ENCODE results near the gene SFTA2.
A peak's percentile ranks its signal among the peaks of the same experiment; 100 is the strongest.

Gene SFTA2

GRCh38 chr6:30963641-30964040 is 31.7 kb upstream of the SFTA2 start:
- Histone ChIP-seq H3K4me1 (ENCODE audit: control insufficient read depth, insufficient read depth, low read length) (peaks cover 2% of the 10 kb centered on the region; the same call in 1 of the 2 replicates), H3K36me3 (ENCODE audit: control insufficient read depth in 2 of 2, insufficient read depth in 1 of 2, low read length in 2 of 2) (no peaks in the 10 kb centered on the region), H3K27ac (ENCODE audit: extremely low read depth, low read depth, low read length) (no peak overlapping the region), H3K4me3 (ENCODE audit: low read depth, low read length) (no peak overlapping the region), H3K9me3 (ENCODE audit: control insufficient read depth, insufficient read depth, low read depth, low read length) (no peaks in the 10 kb centered on the region)
- CTCF ChIA-PET = interaction anchor here (0.7 kb wide), 1 partner anchor 40 kb away, joined by 3 read pairs; no protein-coding TSS in a partner anchor
- POLR2A ChIA-PET = no interaction called here
- TF ChIP-seq ZNF433 (tag by site-specific recombination; IDR thresholded peaks at IDR 0.05; ENCODE audit: low read depth) = no peak
- TF ChIP-seq ZNF155 (tag by site-specific recombination; IDR thresholded peaks at IDR 0.05) = no peak
- no peak for TF ChIP-seq ZXDB (tag by site-specific recombination; IDR thresholded peaks at IDR 0.05)
- no peak for TF ChIP-seq ZNF692 (tag by site-specific recombination; IDR thresholded peaks at IDR 0.05)
- TF ChIP-seq ZNF449 (tag by site-specific recombination; IDR thresholded peaks at IDR 0.05) = no peak
- no peak for TF ChIP-seq ZIC2 (tag by site-specific recombination; IDR thresholded peaks at IDR 0.05)
- no peak for TF ChIP-seq ZNF354C (tag by site-specific recombination; IDR thresholded peaks at IDR 0.05; ENCODE audit: borderline replicate concordance, low read depth)
- TF ChIP-seq ZNF280C (tag by site-specific recombination; IDR thresholded peaks at IDR 0.05) = no peak
- no peak for TF ChIP-seq ZNF350 (tag by site-specific recombination; IDR thresholded peaks at IDR 0.05)
- TF ChIP-seq ZNF707 (tag by site-specific recombination; IDR thresholded peaks at IDR 0.05) = no peak
- no peak for TF ChIP-seq SETDB1 (IDR thresholded peaks at IDR 0.05; ENCODE audit: insufficient read length, low read length)
- TF ChIP-seq SP2 (tag by site-specific recombination; IDR thresholded peaks at IDR 0.05) = no peak

- Histone ChIP-seq H3K9me3 (ENCODE audit: control insufficient read depth, insufficient read depth, low read depth, low read length) (no peaks in the 10 kb centered on the region), H3K27ac (ENCODE audit: extremely low read depth, low read depth, low read length) (no peak overlapping the region), H3K4me1 (ENCODE audit: control insufficient read depth, insufficient read depth, low read length) (peaks cover 2% of the 10 kb centered on the region; the same call in 1 of the 2 replicates), H3K36me3 (ENCODE audit: control insufficient read depth in 2 of 2, insufficient read depth in 1 of 2, low read length in 2 of 2) (no peaks in the 10 kb centered on the region), H3K4me3 (ENCODE audit: low read depth, low read length) (no peak overlapping the region)
- TF ChIP-seq ZNF548 (tag by site-specific recombination; IDR thresholded peaks at IDR 0.05) (no peak), SALL2 (tag by site-specific recombination; IDR thresholded peaks at IDR 0.05; ENCODE audit: borderline replicate concordance) (no peak), HOXD13 (CRISPR knock-in tag; IDR thresholded peaks at IDR 0.05; ENCODE audit: borderline replicate concordance) (no peak), KLF17 (tag by site-specific recombination; IDR thresholded peaks at IDR 0.05) (no peak), ZNF239 (tag by site-specific recombination; IDR thresholded peaks at IDR 0.05) (no peak), ZNF558 (tag by site-specific recombination; IDR thresholded peaks at IDR 0.05) (no peak), ZNF366 (tag by site-specific recombination; conservative IDR thresholded peaks at IDR 0.05) (peak; percentile 31; the same call in 1 of the 2 replicates), KLF9 (tag by site-specific recombination; IDR thresholded peaks at IDR 0.05; ENCODE audit: low read depth) (no peak), PRDM4 (tag by site-specific recombination; IDR thresholded peaks at IDR 0.05) (no peak)
- ChIA-PET POLR2A (no interaction called here), CTCF (interaction anchor here (0.5 kb wide), 1 partner anchor 140 kb away, joined by 3 read pairs; no protein-coding TSS in a partner anchor)
Measured at GRCh38 chr6:30962716-30963115, 30.7 kb upstream of the SFTA2 start.

Data from HEK293 (cell line).